Central memory CD4-positive, alpha-beta T cell (primary cell): ENCODE measurements around the gene QRICH2.
"Not testable (repeated sequence)": the region's sequence is repeated elsewhere in the genome, so short reads cannot be mapped to it uniquely, and the experiment has no call there.

Source experiments
- DNase-seq: peaks from one replicate; pipeline ENCODE4 v3.0.0; 2022

Gene QRICH2

DNA sequence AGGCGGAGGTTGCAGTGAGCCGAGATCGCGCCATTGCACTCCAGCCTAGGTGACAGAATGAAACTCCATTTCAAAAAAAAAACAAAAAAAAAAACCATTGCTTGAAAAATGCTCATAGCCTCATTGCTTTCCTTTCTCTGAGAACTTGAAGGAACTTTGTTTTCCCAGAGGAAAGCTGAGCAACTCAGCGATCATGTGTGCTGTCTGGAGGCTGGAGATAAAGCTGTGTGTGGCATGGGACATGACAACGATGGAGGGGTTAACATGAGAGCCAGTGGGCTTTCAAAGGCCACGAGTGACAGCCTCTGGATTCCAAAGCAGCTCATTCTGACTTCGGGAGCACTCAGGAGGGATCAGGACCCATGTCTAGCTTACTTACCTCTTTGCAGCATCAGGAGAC, 21.6 kb upstream of the QRICH2 start:
- no peak for DNase-seq

DNA sequence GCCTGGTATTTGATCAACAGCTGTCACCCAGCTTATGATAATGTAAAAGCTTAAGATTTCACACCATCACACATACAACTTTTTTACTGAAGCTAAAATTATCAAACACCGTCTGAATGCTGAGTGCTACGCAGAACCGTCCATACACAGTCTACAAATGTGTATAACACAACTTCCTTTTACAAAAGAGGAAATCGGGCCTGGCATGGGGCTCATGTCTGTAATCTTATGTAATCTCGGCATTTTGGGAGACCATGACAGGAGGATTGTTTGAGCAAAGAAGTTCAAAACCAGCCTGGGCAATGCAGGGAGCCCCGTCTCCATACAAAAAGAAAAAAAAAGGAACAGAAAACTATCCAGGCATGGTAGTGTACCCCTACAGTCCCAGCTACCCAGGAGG, 19.6 kb upstream of the QRICH2 start:
- no peak for DNase-seq

DNA sequence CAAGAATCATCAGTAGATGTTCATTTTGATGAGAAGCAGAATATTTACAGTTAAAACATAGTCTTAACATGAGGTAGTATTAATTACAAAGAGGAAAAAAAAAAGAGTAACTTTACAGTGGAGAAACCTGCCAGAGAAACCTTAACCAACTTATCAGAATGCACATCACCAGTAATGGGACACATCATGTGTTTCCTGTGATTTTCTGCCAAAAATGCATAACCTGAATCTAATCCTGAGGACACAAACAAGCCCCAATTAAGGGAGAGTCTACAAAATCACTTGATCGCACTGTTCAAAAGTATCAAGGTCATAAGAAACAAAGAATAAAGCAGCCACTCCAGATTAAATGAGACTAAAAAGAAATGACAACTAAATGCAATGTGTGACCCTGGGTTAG, 18.2 kb upstream of the QRICH2 start:
- DNase-seq = no peak

DNA sequence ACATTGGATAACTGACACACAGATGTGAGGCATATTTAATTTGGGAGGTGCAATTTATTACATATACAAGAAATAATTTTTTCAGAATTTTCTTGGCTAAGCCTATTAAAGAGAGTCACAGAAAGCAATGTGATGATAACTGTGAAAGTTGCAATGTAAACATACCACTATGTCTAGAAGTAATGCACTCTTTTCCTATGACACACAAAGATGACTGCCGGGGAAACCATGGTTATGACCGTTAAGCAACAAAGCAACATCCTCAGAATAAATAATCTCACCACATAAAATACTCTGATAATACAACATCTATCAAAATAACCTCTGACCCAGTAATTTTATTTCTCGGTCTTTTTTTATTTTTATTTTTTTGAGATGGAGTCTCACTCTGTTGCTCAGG, 10.5 kb upstream of the QRICH2 start:
- DNase-seq = no peak

DNA sequence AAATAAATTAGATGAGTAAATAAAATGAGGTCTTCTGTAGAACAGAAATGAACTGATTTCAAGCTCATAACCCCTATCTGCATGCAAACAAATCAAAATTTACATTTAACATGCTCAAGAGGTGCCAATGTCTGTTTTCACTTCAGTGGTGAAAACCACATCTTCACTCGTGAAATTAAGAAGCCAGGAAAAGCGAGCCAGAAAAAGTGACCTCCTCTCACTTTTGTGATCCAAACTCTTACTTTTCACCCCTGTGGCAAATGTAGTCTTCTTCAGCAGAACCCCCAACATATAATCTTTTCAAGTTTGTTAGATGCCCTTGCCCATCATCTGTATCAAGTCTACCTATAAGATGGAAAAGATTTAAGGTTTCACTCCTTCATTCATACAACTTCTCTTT, 9.5 kb upstream of the QRICH2 start:
- DNase-seq = no peak

DNA sequence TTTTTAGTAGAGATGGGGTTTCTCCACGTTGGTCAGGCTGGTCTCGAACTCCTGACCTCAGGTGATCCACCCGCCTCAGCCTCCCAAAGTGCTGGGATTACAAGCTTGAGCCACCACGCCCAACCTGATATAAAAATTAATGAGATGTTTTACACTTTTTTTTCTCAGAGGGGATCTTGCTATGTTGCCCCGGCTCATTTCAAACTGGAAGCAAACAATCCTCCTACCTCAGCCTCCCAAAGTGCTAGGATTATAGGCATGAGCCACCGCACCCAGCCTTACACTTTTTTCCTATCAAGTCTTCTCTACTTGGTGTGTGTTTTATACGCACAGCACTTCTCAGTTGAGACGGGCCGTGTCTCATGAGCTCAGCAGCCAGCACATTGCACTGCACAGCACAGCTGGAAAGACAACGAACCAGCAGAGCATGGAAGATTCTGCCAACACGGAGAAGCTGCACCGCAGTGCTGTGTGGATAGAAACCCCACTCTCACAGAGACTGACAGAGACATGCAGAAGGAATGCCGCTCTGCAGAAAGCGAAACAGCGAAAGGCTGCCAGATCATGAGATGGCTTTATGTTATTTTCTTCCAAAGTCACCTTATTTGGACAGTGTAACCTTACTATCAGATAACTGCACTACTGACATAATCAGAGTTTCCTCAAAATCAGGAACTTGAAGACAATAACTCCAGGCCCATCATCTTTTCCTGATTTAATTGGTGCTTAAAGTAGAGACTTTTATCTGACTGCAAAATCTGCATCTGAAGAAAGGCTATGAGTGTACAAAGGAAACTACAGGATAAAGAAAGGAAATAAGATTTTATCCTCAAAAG, 6.5 kb upstream of the QRICH2 start:
- no peak for DNase-seq

DNA sequence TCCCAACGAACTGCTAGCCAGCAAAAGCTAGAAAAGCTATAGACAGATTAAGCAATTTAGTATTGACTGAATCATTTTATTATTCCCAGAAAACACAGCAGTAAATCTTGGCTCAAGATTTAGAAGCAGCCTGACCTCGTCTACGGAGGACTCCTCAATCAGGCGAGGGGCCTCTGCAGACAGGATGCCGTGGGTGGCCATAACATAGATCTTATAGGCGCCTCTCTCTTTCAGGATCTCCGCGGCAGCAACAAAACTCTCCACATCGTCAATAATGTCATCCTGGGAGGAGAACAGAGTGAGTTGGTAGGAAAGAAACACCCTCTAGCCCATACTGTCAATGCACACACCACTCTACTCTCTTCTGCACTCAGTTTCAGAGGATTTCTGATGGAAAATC, 4.7 kb upstream of the QRICH2 start:
- no peak for DNase-seq

DNA sequence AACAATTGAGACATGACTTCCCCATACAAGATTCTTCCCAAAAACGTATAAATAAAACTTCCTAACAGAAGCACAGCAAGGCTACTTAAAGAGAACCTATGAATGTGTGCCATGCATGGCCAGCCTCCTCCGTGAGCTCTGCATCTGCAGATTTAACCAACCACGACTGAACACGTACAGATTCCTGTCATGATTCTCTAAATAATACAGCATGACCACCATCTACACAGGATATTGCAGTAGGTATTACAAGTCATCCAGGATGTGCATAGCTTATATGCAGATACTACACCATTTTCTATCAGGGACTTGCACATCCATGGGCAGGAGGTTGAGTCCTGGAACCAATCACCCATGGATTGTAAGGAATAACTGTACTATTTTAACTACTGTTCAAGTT, 1.4 kb upstream of the QRICH2 start:
- DNase-seq = no peak

DNA sequence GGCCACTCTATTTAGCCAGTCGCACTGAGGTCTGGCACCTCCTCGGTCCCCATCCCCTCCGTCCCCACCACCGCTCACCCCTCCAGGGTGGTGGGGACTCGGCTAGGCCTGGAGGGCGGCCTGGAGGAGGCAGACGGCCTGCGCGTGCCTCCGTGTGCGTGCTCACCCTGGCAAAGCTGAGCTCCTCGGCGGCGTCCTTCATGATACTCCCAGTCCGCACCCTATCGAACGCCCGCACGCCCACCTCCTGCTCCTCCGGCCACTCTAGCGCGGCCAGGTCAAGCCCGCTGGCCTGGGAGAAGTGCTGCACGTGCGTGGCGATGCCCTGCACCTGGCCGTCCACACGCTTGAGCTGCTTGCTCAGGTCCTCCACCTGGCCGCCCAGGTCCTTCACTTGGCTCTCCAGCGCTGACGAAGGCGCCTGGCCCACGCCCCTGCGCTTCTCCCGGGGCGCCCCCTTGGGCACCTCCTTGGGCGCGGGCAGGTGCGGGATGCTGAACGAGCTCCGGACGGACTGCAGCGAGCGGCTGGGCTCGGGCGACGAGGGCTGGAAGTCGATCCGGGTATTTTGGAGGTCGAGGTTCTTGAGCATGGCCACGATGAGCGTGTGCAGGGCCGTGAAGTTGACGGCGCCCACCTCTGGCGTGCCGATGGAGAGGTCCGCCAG, 644 bp downstream of the QRICH2 start:
- DNase-seq = no peak

DNA sequence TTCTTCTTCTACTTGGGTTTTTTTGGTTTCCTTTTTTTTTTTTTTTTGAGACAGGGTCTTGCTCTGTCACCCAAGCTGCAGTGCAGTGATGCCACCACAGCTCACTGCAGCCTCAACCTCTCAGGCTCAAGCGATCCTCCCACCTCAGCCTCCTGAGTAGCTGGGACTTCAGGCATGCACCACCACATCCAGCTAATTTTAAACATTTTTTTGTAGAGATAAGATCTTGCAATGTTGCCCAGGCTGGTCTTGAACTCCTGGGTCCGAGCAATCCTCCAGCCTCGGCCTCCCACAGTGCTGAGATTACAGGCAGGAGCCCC, 3.0 kb downstream of the QRICH2 start:
- DNase-seq = not testable (repeated sequence)

DNA sequence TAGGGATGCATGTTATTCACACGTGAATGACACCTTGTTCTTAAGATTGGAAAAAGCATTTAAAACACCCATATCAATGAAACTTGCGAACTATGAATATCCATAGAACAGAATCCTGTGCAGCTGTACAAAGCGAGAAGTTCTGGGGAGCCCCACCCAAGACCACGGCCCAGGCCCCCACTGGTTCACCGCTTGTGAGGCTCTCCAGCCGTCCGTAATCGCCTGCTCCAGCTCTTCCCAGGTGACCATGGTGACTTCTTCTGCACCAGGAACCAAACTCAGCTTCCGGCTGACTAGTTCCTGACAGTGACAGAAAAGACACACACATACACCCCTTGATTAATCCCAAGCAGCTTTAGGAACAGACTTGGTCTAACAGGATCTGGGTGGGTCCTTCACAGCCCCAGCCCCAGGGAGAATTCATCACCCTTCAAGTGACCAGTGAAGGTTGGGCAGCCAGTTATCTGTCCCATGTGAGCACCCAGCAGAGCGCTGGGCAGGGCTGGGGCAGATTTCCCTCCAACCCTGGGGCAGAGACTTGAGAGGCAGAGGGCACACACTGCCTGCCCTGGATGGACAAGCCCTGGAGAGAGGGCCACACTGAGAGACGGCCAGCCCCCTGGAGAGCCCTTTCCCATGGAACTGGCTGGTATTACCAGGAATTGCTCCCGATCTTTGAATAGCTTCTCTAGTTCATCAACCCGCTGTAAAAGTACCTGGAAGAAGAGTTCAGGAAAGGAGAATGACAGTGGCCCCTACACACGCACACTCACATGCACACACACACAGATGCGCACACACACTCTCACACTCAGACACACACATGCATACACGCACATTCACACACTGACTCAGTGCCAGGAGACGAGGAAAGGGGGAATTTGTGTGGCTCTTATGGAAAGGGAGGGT, 3.6 kb downstream of the QRICH2 start:
- DNase-seq = no peak

DNA sequence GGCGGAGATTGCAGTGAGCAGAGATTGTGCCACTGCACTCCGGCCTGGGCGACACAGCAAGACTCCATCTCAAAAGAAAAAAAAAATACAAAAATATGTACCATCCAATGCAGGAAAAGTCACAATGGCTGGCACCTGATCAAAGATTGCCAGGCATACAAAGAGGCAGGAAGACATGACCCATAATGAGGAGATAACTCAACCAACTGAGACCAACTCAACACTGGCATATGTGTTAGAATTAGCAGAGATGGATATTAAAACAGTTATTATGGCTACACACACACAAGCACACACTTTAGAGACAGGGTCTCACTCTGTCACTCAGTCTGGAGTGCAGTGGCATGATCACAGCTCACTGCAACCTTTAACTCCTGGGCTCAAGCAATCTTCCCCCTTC, 10.6 kb downstream of the QRICH2 start:
- DNase-seq = no peak

DNA sequence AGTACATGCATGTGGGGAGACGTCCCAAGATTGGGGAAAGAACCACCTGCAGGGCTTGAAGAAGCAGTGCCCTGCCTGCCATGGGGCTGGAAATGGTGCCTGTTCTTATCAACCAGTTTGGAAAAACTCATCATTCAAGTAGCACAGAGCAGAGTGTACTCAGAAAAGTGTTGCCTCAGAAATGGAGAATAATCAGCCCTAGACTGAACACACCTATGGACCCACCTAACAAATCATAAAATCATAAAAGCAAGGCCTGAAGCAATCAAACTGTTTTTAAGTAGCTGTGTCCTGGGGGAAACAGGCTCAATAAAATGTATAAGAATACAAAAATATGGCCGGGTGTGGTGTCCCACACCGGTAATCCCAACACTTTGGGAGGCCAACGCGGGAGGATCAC, 11.2 kb downstream of the QRICH2 start:
- no peak for DNase-seq

DNA sequence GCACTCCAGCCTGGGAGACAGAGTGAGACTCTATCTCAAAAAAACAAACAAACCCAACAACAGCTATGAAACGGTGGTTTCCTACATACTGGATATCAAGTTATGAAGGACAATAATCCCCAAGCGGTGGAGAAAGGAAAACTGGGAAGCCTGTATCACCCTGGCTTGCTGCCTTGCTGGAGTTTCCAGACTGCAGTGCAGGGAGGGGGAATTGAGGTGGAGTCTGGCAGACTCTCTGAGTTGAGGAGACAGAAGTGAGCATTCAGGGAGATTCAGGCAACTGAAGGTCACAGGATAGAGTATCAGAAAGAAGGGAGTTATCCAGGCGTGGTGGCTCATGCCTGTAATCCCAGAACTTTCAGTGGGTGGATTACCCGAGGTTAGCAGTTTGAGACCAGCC, 11.9 kb downstream of the QRICH2 start:
- DNase-seq = no peak

DNA sequence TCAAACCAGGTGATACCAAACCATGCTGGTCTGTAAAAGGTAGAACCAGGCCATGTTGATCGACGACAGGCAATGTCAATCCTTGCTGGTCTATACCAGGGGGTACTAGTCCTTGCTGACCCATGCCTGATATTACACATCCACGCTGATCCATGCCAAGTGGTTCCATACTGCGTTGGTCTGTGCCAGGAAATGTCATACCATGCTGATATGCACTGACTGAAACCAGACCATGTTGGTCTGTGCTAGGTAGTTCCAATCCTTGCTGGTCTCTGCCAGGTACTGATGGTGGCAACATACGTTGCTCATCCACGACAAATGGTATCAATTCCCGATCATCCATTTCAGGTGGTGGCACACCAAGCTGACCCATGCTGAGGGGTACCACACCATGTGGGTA, 15.0 kb downstream of the QRICH2 start:
- DNase-seq = no peak

DNA sequence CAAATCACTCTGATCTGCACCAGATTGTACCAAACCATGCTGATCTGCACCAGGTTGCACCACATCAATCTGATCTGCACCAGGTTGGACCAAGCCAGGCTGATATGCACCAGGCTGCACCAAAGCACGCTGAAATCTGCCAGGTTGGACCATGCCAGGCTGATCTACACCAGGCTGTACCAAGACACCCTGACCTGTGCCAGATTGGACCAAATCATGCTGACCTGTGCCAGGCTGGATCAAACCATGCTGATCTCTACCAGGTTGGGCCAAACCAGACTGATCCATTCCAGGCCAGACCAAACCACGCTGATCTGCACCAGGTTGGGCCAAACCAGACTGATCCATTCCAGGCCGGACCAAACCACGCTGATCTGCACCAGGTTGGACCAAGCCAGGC, 15.5 kb downstream of the QRICH2 start:
- DNase-seq = no peak

DNA sequence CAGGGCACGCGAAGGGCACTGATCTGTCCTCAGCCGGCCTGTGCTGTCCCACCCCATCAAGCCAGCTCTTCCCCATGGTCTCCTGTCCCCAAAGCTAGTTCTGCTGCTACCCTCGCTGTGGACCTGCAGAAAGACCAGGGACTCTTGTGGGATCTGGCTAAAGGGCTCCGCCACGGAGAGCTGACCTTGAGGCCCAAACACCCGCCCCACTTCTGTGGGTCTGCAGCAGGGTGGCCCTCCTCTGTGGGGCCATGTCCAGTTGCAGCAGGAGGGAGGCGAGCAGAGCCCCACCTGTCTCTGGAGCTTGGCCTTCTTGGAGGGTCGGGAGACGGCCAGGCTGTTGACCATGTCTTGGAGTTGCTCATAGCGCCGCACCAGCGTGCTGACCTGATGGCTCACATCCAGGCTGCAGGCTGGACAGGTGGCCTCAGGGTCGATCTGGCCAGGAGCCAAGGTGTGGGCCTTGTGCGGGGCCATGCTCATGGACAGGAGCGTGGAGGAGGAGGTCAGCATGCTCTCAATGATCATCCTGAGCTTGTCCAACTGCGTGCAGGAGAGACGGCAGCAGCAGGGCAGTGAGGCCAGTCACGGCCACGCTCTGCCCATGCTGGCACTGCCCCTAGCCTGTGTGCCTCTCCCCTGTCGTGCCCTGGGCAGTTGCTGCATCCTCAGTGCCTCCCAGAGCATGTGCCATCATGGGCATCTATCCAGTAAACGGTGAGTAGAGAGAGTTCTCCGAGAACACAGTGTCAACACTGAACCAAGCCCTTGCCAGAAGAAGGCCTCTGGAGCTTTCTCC, 26.3 kb downstream of the QRICH2 start:
- DNase-seq = no peak

DNA sequence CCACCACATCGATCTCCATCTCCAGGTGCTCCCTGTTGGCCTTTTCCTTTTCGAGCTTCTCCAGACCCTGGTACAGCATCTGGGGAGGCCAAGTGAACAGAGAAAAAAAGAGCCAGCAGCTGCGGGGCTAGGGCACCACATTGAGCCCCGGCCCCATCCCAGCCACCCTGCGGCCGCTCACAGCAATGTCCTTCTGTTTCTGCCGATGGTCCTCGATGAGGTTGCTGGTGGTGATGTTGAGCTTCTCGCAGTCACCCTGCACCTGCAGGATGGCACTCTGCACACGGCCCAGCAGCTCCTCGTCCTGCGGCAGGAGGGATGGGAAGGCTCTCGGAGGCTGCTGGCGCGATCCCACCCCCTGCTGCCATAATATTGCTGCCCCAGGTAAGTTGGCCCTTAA, 27.4 kb downstream of the QRICH2 start:
- no peak for DNase-seq

DNA sequence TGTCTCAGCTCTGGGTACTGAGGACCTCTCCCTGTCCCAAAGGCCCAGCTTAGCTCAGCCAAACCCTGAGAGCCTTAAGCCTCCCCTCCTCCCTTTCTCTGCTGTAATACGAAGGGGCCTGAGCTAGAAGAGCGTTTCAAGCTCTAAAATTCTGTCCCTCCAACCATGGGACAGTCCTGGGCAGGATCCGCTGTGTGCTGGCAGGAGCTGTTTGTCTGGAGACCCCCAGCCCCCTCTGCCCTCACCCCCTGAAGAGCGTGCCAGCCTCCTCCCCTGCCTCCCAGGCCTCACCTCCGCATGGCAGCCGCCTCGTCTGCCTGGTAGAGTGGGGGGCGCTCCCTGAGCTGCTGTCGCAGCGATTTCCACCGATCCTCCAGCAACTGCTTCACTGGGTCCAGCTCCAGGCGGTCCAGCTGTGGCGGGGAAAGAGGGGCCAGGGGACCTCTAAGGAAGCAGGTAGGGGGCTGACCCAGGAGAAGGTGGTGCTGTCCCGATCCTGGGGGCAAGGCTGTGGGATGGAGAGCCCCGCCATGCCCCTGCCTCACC, 28.3 kb downstream of the QRICH2 start:
- no peak for DNase-seq

DNA sequence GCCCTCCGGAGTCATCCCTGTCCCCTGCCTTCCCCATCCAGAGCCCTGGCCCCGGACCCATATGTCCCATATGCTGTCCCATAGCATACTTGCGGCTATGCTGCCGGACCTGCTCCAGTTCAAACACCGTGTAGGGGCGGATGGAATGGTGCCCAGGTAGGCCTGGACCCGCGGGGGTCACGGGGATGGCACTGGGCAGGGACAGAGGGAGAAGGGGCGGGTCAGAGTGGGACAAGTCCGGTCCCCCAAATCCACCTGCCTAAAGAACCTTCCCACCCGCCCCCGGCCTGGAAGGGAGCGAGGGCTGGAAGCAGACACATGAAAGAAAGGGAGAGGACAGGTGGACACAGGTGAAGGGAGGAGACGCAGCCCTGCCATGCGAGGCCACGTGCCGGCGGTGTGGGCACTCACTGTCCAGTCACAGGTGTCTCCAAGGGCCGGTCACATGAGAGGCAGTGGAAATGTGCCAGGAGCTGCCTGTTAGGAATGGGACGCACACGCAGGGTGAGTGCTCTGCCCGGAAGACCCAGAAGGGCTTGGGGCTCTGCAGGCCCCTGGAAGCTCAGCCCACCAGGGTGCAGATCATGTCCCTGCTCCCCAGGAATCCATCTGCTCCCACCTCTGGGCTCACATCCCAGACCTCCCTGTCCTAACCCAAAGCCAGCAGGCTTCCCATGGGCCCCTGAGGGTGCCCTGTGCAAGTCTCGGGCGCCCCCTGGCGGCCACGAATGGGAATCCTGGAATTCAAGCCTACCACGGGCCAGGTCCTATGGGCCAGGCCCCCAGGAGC, 28.9 kb downstream of the QRICH2 start:
- peak; percentile 77 for DNase-seq

DNA sequence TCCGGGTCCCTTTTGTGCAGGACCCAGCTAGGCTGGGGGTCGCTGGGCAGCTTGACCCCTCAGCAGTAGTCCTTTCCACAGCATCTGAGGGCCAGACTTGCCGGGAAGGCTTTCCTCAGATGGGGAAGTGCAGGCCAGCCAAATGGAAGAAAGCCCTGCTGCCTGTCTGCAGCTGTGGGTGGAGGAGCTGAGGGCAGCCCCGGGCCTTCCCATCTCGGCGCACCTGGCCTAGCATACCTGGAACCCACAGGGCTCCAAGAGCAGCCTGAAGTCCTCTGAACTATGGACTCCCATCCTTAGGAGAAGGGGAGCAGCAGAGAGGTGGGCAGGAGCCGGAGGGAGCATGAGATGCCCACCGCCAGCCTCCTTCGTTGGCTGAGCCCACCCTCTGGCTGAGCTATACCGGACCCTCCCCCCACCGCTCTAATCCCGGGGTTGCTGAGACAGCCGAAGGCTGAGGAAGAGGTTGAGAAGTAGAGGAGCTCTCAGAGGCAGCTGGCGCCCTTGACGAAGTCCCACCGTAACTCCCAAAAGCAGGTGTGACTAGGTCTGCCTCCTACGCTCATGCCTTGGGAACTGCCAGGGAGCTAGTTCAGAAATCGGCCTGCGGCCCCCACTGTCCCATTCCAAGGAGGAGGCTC, 29.7 kb downstream of the QRICH2 start:
- no peak for DNase-seq
